OCI-LY3 (cell line): Measurements from ENCODE around the gene SERTM1.

Experiments used
- CTCF ChIP-seq: fragments of 200-600, 300-600 bp; sonication (generic); IDR thresholded peaks from 2 replicates; pipeline ENCODE4 v1.5.1; 2014; ENCODE audit warnings: antibody characterized with exemption, low read length, low read depth
- EZH2phosphoT487 ChIP-seq: fragments of 200-600 bp; shearing (Covaris generic); IDR thresholded peaks from 2 replicates; pipeline ENCODE4 v1.6.1; 2018; ENCODE audit warnings: antibody characterized with exemption, mixed run types, low read depth

- TF ChIP-seq CTCF (no peak), EZH2phosphoT487 (no peak)
Observed at GRCh38 chr13:36706755-36707154, 32.9 kb downstream of the SERTM1 start.
